DND-41 (cell line): ENCODE results near the gene TAF1D.

Experiments used
- ATAC-seq: fragments of 200-7000 bp; cut with Tn5 transposase; 3 replicates; pipeline ENCODE4 v1.9.1; 2021; ENCODE audit warnings: low read depth; ENCODE audit not compliant: insufficient read depth
- DNase-seq: peaks from one replicate; pipeline ENCODE4 v3.0.0-alpha.2; 2020
- H2AFZ ChIP-seq: 2 replicates; pipeline ENCODE4 v1.6.0; 2012; ENCODE audit warnings: low read depth, low read length
- H3K27ac ChIP-seq: 2 replicates; pipeline ENCODE4 v1.5.1; 2012; ENCODE audit warnings: low read length, inconsistent platforms
- H3K27me3 ChIP-seq: fragments of 200-600 bp; sonication (generic); 2 replicates; pipeline ENCODE4 v1.6.0; 2012; ENCODE audit warnings: low read length, mild to moderate bottlenecking, inconsistent platforms; ENCODE audit not compliant: insufficient read depth, poor library complexity
- H3K36me3 ChIP-seq: 2 replicates; pipeline ENCODE4 v1.5.1; 2012; ENCODE audit warnings: low read length, inconsistent platforms; ENCODE audit not compliant: insufficient read depth
- H3K4me1 ChIP-seq: 2 replicates; pipeline ENCODE4 v1.5.1; 2012; ENCODE audit warnings: mild to moderate bottlenecking, low read length; ENCODE audit not compliant: insufficient read depth
- H3K4me2 ChIP-seq: 2 replicates; pipeline ENCODE4 v1.6.0; 2012; ENCODE audit warnings: mild to moderate bottlenecking, moderate library complexity, low read length, inconsistent platforms; ENCODE audit not compliant: insufficient read depth
- H3K4me3 ChIP-seq, 2 experiments: fragments of 200-600 bp in 1 of 2; shearing (Covaris generic) in 1 of 2; 2 replicates each; pipeline ENCODE4 v1.5.1; 2012 to 2016; ENCODE audit warnings: inconsistent platforms in 2 of 2, low read length in 2 of 2, mild to moderate bottlenecking in 2 of 2, low read depth in 1 of 2, moderate library complexity in 1 of 2
- H3K79me2 ChIP-seq: 2 replicates; pipeline ENCODE4 v1.6.0; 2012; ENCODE audit warnings: low read length, inconsistent platforms; ENCODE audit not compliant: insufficient read depth
- H3K9ac ChIP-seq: 2 replicates; pipeline ENCODE4 v1.6.0; 2012; ENCODE audit warnings: low read depth, mild to moderate bottlenecking, inconsistent platforms, low read length, moderate library complexity
- H3K9me3 ChIP-seq: 2 replicates; pipeline ENCODE4 v1.5.1; 2012; ENCODE audit warnings: low read length, moderate library complexity, mild to moderate bottlenecking, inconsistent platforms; ENCODE audit not compliant: insufficient read depth, severe bottlenecking
- H4K20me1 ChIP-seq: 2 replicates; pipeline ENCODE4 v1.6.0; 2012; ENCODE audit warnings: low read length; ENCODE audit not compliant: insufficient read depth
- EZH2 ChIP-seq: IDR thresholded peaks from 3 replicates; pipeline ENCODE4 v1.6.1; 2012; ENCODE audit warnings: borderline replicate concordance, low read depth, mild to moderate bottlenecking, moderate library complexity, low read length, inconsistent platforms; ENCODE audit not compliant: severe bottlenecking
- TF ChIP-seq, protein P1 (sequence below): IDR thresholded peaks from 2 replicates; pipeline ENCODE4 v1.5.1; 2012; ENCODE audit warnings: borderline replicate concordance, low read length, moderate library complexity, mild to moderate bottlenecking; ENCODE audit not compliant: poor library complexity, severe bottlenecking; ENCODE audit errors: extremely low read depth

The TAF1D gene

GRCh38 chr11:93733474-93733873, 7.8 kb downstream of the TAF1D start:
- DNase-seq, result no peak
- H3K4me3 ChIP-seq, result no peak overlapping the region
- H3K36me3 ChIP-seq, result peaks cover 100% of the 10 kb centered on the region
- H4K20me1 ChIP-seq, result peaks cover 52% of the 10 kb centered on the region; the same call in 1 of the 2 replicates
- peaks cover 42% of the 10 kb centered on the region for H3K4me1 ChIP-seq
- no peak overlapping the region for H3K9ac ChIP-seq
- H3K4me2 ChIP-seq, result no peak overlapping the region
- H3K79me2 ChIP-seq, result peaks cover 60% of the 10 kb centered on the region
- H2AFZ ChIP-seq, result no peak overlapping the region
- no peak for ATAC-seq
- H3K27ac ChIP-seq, result no peak overlapping the region
- H3K9me3 ChIP-seq, result no peaks in the 10 kb centered on the region
- H3K27me3 ChIP-seq, result no peaks in the 10 kb centered on the region
- no peak for TF ChIP-seq EZH2
- TF ChIP-seq, protein P1, sequence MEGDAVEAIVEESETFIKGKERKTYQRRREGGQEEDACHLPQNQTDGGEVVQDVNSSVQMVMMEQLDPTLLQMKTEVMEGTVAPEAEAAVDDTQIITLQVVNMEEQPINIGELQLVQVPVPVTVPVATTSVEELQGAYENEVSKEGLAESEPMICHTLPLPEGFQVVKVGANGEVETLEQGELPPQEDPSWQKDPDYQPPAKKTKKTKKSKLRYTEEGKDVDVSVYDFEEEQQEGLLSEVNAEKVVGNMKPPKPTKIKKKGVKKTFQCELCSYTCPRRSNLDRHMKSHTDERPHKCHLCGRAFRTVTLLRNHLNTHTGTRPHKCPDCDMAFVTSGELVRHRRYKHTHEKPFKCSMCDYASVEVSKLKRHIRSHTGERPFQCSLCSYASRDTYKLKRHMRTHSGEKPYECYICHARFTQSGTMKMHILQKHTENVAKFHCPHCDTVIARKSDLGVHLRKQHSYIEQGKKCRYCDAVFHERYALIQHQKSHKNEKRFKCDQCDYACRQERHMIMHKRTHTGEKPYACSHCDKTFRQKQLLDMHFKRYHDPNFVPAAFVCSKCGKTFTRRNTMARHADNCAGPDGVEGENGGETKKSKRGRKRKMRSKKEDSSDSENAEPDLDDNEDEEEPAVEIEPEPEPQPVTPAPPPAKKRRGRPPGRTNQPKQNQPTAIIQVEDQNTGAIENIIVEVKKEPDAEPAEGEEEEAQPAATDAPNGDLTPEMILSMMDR, result no peak

- ATAC-seq (no peak), DNase-seq (no peak)
- TF ChIP-seq, protein P1, result no peak
- TF ChIP-seq EZH2, result no peak
- Histone ChIP-seq H3K4me3 (no peak overlapping the region), H3K4me1 (peaks cover 31% of the 10 kb centered on the region), H3K9me3 (no peaks in the 10 kb centered on the region), H3K9ac (no peak overlapping the region), H3K79me2 (peaks cover 49% of the 10 kb centered on the region), H3K27me3 (no peaks in the 10 kb centered on the region), H3K4me2 (no peak overlapping the region), H3K27ac (no peak overlapping the region), H4K20me1 (peaks cover 43% of the 10 kb centered on the region; the same call in 1 of the 2 replicates), H2AFZ (no peak overlapping the region), H3K36me3 (peaks cover 100% of the 10 kb centered on the region)
These were observed 8.9 kb downstream of the TAF1D start for GRCh38 chr11:93732237-93732892.

- TF ChIP-seq, protein P1, result no peak
- no peak for TF ChIP-seq EZH2
- H3K9ac ChIP-seq, result no peak overlapping the region
- no peaks in the 10 kb centered on the region for H3K27me3 ChIP-seq
- no peak for ATAC-seq
- peaks cover 99% of the 10 kb centered on the region for H3K36me3 ChIP-seq
- no peaks in the 10 kb centered on the region for H3K9me3 ChIP-seq
- H3K4me2 ChIP-seq, result no peak overlapping the region
- peaks cover 29% of the 10 kb centered on the region for H3K79me2 ChIP-seq
- H3K4me1 ChIP-seq, result peaks cover 16% of the 10 kb centered on the region
- H3K4me3 ChIP-seq, result no peak overlapping the region
- no peak overlapping the region for H3K27ac ChIP-seq
- no peak for DNase-seq
- no peak overlapping the region for H2AFZ ChIP-seq
- H4K20me1 ChIP-seq, result peaks cover 35% of the 10 kb centered on the region; the same call in 1 of the 2 replicates
These were observed 10.9 kb downstream of the TAF1D start for GRCh38 chr11:93730108-93731107.
